SK-N-SH treated with all-trans-retinoic acid at 6 μM for 48 hours (cell line): ENCODE results near the gene ARL15.

Experiments
- ATAC-seq: fragments of 200-7000 bp; cut with Tn5 transposase; 3 replicates; pipeline ENCODE4 v1.9.1; 2020; ENCODE audit warnings: mild to moderate bottlenecking, moderate library complexity
- ARNTL ChIP-seq: fragments of 450-650 bp; formaldehyde crosslinking; IDR thresholded peaks from 2 replicates; pipeline ENCODE4 v1.5.0; 2020; ENCODE audit warnings: low read depth, mild to moderate bottlenecking, moderate library complexity, borderline replicate concordance
- GLIS3 ChIP-seq: fragments of 250-450 bp; sonication (Bioruptor Pico); IDR thresholded peaks from 2 replicates; pipeline ENCODE4 v1.5.0; 2020; ENCODE audit warnings: mild to moderate bottlenecking, moderate library complexity
- ISL1 ChIP-seq: fragments of 250-450 bp; sonication (Bioruptor Pico); IDR thresholded peaks from 2 replicates; pipeline ENCODE4 v2.1.2; 2022; ENCODE audit warnings: mild to moderate bottlenecking, moderate library complexity
- PPARA ChIP-seq: fragments of 250-450 bp; sonication (Bioruptor Pico); IDR thresholded peaks from 2 replicates; pipeline ENCODE4 v1.5.0; 2020; ENCODE audit warnings: mild to moderate bottlenecking, borderline replicate concordance
- RARB ChIP-seq: fragments of 250-450 bp; sonication (Bioruptor Pico); IDR thresholded peaks from 2 replicates; pipeline ENCODE4 v1.8.0; 2021; ENCODE audit warnings: mild to moderate bottlenecking, moderate library complexity
- TCF4 ChIP-seq: fragments of 250-450 bp; sonication (Bioruptor Pico); IDR thresholded peaks from 2 replicates; pipeline ENCODE4 v1.8.0; 2021; ENCODE audit warnings: mild to moderate bottlenecking, moderate library complexity, borderline replicate concordance
- ZC3H10 ChIP-seq: fragments of 250-450 bp; sonication (Bioruptor Pico); IDR thresholded peaks from 2 replicates; pipeline ENCODE4 v1.5.1; 2021; ENCODE audit warnings: mild to moderate bottlenecking, moderate library complexity
- ZFP30 ChIP-seq: fragments of 450-650 bp; formaldehyde crosslinking; IDR thresholded peaks from 2 replicates; pipeline ENCODE4 v1.5.0; 2022; ENCODE audit warnings: mild to moderate bottlenecking, moderate library complexity
- ZNF8 ChIP-seq: fragments of 450-650 bp; formaldehyde crosslinking; IDR thresholded peaks from 2 replicates; pipeline ENCODE4 v1.5.0; 2020; ENCODE audit warnings: mild to moderate bottlenecking, moderate library complexity
- TF ChIP-seq, protein P1 (sequence below): fragments of 250-450 bp; sonication (Bioruptor Pico); IDR thresholded peaks from 2 replicates; pipeline ENCODE4 v1.5.1; 2020; ENCODE audit warnings: low read depth, mild to moderate bottlenecking, moderate library complexity
- TF ChIP-seq, protein P2 (sequence below): fragments of 250-450 bp; sonication (Bioruptor Pico); IDR thresholded peaks from 2 replicates; pipeline ENCODE4 v1.8.0; 2020; ENCODE audit warnings: mild to moderate bottlenecking, moderate library complexity, borderline replicate concordance
- TF ChIP-seq, protein P3 (sequence below): fragments of 250-450 bp; sonication (Bioruptor Pico); IDR thresholded peaks from 2 replicates; pipeline ENCODE4 v1.8.0; 2021; ENCODE audit warnings: low read depth, mild to moderate bottlenecking, moderate library complexity, borderline replicate concordance
- TF ChIP-seq, protein P4 (sequence below): fragments of 250-450 bp; sonication (Bioruptor Pico); IDR thresholded peaks from 2 replicates; pipeline ENCODE4 v1.5.0; 2020; ENCODE audit warnings: mild to moderate bottlenecking, moderate library complexity
- TF ChIP-seq, protein P5 (sequence below): fragments of 250-450 bp; sonication (Bioruptor Pico); IDR thresholded peaks from 2 replicates; pipeline ENCODE4 v1.5.1; 2021; ENCODE audit warnings: mild to moderate bottlenecking, moderate library complexity

Gene ARL15

DNA sequence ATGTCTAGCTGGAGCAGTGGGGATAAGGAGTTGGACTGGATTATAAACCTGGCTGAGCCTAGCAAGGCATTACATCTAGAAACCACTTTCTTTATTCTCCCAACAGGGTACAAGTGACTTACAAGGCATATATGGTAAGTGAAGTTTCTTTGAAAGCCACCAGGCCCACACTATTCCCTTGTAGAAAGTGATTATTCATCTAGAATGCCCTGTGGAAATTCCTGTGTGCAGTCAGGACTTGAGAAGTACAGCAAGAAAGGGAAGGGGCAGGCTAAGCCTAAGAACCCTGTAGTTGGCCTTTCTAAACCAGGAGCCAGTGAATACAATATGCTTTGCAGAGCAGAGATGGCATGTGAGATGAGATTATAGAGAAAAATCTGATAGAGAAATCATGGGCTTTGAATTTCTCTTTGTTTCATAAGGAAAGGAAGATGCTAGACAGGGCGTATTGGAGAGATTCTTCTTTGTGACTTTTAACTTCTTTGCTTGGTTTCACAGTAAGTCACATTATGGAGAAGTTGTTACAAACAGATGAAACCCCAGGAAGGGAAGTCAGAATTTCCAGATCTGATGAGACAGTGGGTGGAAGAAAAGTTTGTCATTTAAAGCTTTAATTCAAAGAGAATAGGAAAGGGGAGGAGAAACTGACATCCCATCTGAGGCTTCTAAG is 428.2 kb downstream of the ARL15 start:
- ATAC-seq, result no peak
- no peak for TF ChIP-seq TCF4 (CRISPR knock-in tag)
- no peak for TF ChIP-seq GLIS3 (CRISPR knock-in tag)
- no peak for TF ChIP-seq ZC3H10 (CRISPR knock-in tag)

- TF ChIP-seq, protein P1, sequence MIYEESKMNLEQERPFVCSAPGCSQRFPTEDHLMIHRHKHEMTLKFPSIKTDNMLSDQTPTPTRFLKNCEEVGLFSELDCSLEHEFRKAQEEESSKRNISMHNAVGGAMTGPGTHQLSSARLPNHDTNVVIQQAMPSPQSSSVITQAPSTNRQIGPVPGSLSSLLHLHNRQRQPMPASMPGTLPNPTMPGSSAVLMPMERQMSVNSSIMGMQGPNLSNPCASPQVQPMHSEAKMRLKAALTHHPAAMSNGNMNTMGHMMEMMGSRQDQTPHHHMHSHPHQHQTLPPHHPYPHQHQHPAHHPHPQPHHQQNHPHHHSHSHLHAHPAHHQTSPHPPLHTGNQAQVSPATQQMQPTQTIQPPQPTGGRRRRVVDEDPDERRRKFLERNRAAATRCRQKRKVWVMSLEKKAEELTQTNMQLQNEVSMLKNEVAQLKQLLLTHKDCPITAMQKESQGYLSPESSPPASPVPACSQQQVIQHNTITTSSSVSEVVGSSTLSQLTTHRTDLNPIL (CRISPR knock-in tag), result no peak
- TF ChIP-seq ISL1 (CRISPR knock-in tag), result no peak
- TF ChIP-seq, all 23 proteins: peak for 0
- ATAC-seq, result no peak
Observed at GRCh38 chr5:53879708-53880323, 430.6 kb downstream of the ARL15 start.

- TF ChIP-seq PPARA (CRISPR knock-in tag) (no peak), ZNF8 (CRISPR knock-in tag) (no peak), RARB (CRISPR knock-in tag) (no peak), ZC3H10 (CRISPR knock-in tag) (no peak), ARNTL (CRISPR knock-in tag) (no peak)
- TF ChIP-seq, protein P2, sequence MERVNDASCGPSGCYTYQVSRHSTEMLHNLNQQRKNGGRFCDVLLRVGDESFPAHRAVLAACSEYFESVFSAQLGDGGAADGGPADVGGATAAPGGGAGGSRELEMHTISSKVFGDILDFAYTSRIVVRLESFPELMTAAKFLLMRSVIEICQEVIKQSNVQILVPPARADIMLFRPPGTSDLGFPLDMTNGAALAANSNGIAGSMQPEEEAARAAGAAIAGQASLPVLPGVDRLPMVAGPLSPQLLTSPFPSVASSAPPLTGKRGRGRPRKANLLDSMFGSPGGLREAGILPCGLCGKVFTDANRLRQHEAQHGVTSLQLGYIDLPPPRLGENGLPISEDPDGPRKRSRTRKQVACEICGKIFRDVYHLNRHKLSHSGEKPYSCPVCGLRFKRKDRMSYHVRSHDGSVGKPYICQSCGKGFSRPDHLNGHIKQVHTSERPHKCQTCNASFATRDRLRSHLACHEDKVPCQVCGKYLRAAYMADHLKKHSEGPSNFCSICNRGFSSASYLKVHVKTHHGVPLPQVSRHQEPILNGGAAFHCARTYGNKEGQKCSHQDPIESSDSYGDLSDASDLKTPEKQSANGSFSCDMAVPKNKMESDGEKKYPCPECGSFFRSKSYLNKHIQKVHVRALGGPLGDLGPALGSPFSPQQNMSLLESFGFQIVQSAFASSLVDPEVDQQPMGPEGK (CRISPR knock-in tag), result no peak
- TF ChIP-seq, protein P3, sequence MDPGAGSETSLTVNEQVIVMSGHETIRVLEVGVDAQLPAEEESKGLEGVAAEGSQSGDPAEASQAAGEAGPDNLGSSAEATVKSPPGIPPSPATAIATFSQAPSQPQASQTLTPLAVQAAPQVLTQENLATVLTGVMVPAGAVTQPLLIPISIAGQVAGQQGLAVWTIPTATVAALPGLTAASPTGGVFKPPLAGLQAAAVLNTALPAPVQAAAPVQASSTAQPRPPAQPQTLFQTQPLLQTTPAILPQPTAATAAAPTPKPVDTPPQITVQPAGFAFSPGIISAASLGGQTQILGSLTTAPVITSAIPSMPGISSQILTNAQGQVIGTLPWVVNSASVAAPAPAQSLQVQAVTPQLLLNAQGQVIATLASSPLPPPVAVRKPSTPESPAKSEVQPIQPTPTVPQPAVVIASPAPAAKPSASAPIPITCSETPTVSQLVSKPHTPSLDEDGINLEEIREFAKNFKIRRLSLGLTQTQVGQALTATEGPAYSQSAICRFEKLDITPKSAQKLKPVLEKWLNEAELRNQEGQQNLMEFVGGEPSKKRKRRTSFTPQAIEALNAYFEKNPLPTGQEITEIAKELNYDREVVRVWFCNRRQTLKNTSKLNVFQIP (CRISPR knock-in tag), result no peak
- TF ChIP-seq, protein P4, sequence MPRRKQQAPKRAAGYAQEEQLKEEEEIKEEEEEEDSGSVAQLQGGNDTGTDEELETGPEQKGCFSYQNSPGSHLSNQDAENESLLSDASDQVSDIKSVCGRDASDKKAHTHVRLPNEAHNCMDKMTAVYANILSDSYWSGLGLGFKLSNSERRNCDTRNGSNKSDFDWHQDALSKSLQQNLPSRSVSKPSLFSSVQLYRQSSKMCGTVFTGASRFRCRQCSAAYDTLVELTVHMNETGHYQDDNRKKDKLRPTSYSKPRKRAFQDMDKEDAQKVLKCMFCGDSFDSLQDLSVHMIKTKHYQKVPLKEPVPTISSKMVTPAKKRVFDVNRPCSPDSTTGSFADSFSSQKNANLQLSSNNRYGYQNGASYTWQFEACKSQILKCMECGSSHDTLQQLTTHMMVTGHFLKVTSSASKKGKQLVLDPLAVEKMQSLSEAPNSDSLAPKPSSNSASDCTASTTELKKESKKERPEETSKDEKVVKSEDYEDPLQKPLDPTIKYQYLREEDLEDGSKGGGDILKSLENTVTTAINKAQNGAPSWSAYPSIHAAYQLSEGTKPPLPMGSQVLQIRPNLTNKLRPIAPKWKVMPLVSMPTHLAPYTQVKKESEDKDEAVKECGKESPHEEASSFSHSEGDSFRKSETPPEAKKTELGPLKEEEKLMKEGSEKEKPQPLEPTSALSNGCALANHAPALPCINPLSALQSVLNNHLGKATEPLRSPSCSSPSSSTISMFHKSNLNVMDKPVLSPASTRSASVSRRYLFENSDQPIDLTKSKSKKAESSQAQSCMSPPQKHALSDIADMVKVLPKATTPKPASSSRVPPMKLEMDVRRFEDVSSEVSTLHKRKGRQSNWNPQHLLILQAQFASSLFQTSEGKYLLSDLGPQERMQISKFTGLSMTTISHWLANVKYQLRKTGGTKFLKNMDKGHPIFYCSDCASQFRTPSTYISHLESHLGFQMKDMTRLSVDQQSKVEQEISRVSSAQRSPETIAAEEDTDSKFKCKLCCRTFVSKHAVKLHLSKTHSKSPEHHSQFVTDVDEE (CRISPR knock-in tag), result no peak
- TF ChIP-seq, protein P5, sequence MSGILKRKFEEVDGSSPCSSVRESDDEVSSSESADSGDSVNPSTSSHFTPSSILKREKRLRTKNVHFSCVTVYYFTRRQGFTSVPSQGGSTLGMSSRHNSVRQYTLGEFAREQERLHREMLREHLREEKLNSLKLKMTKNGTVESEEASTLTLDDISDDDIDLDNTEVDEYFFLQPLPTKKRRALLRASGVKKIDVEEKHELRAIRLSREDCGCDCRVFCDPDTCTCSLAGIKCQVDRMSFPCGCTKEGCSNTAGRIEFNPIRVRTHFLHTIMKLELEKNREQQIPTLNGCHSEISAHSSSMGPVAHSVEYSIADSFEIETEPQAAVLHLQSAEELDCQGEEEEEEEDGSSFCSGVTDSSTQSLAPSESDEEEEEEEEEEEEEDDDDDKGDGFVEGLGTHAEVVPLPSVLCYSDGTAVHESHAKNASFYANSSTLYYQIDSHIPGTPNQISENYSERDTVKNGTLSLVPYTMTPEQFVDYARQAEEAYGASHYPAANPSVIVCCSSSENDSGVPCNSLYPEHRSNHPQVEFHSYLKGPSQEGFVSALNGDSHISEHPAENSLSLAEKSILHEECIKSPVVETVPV, result no peak
- TF ChIP-seq, protein P1 (CRISPR knock-in tag), result no peak
- TF ChIP-seq, all 23 proteins: peak for 0
Observed at GRCh38 chr5:53878015-53878414, 432.4 kb downstream of the ARL15 start.

GRCh38 chr5:53877243-53877642 is 433.1 kb downstream of the ARL15 start:
- TF ChIP-seq ZFP30 (CRISPR knock-in tag), result no peak
- ATAC-seq, result no peak

More at GRCh38 chr5:53878015-53878414, 432.4 kb downstream of the ARL15 start:
- ATAC-seq, result no peak
